ENCODE results near the gene BEAN1.

Gene BEAN1

GRCh38 chr16:66528294-66528693, 101.2 kb downstream of the BEAN1 start:
- Histone ChIP-seq H3K9me3 (ENCODE audit: control insufficient read depth, insufficient read depth, low read depth, low read length) (no peaks in the 10 kb centered on the region), H3K4me3 (ENCODE audit: low read depth, low read length) (no peak overlapping the region), H3K36me3 (ENCODE audit: control insufficient read depth in 2 of 2, insufficient read depth in 1 of 2, low read length in 2 of 2) (peaks cover 0 to 67% of the 10 kb centered on the region in 2 experiments; a peak in 2 of 3 replicates), H3K4me1 (ENCODE audit: control insufficient read depth, insufficient read depth, low read length) (no peaks in the 10 kb centered on the region), H3K27ac (ENCODE audit: extremely low read depth, low read depth, low read length) (no peak overlapping the region)
- no peak for TF ChIP-seq RBAK (tag by site-specific recombination; IDR thresholded peaks at IDR 0.05)
- no peak for TF ChIP-seq ZNF350 (tag by site-specific recombination; IDR thresholded peaks at IDR 0.05)
- no peak for TF ChIP-seq ZNF223 (tag by site-specific recombination; IDR thresholded peaks at IDR 0.05)
- TF ChIP-seq ZNF157 (tag by site-specific recombination; IDR thresholded peaks at IDR 0.05): no peak
- TF ChIP-seq, protein P1, sequence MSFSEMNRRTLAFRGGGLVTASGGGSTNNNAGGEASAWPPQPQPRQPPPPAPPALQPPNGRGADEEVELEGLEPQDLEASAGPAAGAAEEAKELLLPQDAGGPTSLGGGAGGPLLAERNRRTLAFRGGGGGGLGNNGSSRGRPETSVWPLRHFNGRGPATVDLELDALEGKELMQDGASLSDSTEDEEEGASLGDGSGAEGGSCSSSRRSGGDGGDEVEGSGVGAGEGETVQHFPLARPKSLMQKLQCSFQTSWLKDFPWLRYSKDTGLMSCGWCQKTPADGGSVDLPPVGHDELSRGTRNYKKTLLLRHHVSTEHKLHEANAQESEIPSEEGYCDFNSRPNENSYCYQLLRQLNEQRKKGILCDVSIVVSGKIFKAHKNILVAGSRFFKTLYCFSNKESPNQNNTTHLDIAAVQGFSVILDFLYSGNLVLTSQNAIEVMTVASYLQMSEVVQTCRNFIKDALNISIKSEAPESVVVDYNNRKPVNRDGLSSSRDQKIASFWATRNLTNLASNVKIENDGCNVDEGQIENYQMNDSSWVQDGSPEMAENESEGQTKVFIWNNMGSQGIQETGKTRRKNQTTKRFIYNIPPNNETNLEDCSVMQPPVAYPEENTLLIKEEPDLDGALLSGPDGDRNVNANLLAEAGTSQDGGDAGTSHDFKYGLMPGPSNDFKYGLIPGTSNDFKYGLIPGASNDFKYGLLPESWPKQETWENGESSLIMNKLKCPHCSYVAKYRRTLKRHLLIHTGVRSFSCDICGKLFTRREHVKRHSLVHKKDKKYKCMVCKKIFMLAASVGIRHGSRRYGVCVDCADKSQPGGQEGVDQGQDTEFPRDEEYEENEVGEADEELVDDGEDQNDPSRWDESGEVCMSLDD (tag by site-specific recombination; IDR thresholded peaks at IDR 0.05): no peak
- no peak for TF ChIP-seq ZNF645 (tag by site-specific recombination; IDR thresholded peaks at IDR 0.05)
- TF ChIP-seq ZNF791 (tag by site-specific recombination; IDR thresholded peaks at IDR 0.05): no peak
- no peak for TF ChIP-seq YY1 (tag by site-specific recombination; IDR thresholded peaks at IDR 0.05)
- TF ChIP-seq ZNF10 (tag by site-specific recombination; IDR thresholded peaks at IDR 0.05): no peak
- no peak for TF ChIP-seq ZNF610 (tag by site-specific recombination; IDR thresholded peaks at IDR 0.05; ENCODE audit: borderline replicate concordance)
- no peak for TF ChIP-seq ZNF140 (tag by site-specific recombination; IDR thresholded peaks at IDR 0.05)
- TF ChIP-seq, protein P2, sequence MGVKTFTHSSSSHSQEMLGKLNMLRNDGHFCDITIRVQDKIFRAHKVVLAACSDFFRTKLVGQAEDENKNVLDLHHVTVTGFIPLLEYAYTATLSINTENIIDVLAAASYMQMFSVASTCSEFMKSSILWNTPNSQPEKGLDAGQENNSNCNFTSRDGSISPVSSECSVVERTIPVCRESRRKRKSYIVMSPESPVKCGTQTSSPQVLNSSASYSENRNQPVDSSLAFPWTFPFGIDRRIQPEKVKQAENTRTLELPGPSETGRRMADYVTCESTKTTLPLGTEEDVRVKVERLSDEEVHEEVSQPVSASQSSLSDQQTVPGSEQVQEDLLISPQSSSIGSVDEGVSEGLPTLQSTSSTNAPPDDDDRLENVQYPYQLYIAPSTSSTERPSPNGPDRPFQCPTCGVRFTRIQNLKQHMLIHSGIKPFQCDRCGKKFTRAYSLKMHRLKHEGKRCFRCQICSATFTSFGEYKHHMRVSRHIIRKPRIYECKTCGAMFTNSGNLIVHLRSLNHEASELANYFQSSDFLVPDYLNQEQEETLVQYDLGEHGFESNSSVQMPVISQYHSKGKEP (tag by site-specific recombination; IDR thresholded peaks at IDR 0.05): no peak
- TF ChIP-seq ZNF792 (tag by site-specific recombination; IDR thresholded peaks at IDR 0.05): no peak
- no peak for TF ChIP-seq HOXD13 (CRISPR knock-in tag; IDR thresholded peaks at IDR 0.05; ENCODE audit: borderline replicate concordance)
- TF ChIP-seq, protein P3, sequence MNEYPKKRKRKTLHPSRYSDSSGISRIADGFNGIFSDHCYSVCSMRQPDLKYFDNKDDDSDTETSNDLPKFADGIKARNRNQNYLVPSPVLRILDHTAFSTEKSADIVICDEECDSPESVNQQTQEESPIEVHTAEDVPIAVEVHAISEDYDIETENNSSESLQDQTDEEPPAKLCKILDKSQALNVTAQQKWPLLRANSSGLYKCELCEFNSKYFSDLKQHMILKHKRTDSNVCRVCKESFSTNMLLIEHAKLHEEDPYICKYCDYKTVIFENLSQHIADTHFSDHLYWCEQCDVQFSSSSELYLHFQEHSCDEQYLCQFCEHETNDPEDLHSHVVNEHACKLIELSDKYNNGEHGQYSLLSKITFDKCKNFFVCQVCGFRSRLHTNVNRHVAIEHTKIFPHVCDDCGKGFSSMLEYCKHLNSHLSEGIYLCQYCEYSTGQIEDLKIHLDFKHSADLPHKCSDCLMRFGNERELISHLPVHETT (tag by site-specific recombination; IDR thresholded peaks at IDR 0.05): no peak
- no peak for TF ChIP-seq ZXDB (tag by site-specific recombination; IDR thresholded peaks at IDR 0.05)
- TF ChIP-seq, protein P4, sequence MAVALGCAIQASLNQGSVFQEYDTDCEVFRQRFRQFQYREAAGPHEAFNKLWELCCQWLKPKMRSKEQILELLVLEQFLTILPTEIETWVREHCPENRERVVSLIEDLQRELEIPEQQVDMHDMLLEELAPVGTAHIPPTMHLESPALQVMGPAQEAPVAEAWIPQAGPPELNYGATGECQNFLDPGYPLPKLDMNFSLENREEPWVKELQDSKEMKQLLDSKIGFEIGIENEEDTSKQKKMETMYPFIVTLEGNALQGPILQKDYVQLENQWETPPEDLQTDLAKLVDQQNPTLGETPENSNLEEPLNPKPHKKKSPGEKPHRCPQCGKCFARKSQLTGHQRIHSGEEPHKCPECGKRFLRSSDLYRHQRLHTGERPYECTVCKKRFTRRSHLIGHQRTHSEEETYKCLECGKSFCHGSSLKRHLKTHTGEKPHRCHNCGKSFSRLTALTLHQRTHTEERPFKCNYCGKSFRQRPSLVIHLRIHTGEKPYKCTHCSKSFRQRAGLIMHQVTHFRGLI (tag by site-specific recombination; IDR thresholded peaks at IDR 0.05): no peak
- no peak for TF ChIP-seq ZBTB17 (tag by site-specific recombination; IDR thresholded peaks at IDR 0.05)
- TF ChIP-seq ZNF623 (tag by site-specific recombination; IDR thresholded peaks at IDR 0.05): no peak
- TF ChIP-seq, protein P5, sequence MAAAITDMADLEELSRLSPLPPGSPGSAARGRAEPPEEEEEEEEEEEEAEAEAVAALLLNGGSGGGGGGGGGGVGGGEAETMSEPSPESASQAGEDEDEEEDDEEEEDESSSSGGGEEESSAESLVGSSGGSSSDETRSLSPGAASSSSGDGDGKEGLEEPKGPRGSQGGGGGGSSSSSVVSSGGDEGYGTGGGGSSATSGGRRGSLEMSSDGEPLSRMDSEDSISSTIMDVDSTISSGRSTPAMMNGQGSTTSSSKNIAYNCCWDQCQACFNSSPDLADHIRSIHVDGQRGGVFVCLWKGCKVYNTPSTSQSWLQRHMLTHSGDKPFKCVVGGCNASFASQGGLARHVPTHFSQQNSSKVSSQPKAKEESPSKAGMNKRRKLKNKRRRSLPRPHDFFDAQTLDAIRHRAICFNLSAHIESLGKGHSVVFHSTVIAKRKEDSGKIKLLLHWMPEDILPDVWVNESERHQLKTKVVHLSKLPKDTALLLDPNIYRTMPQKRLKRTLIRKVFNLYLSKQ (tag by site-specific recombination; IDR thresholded peaks at IDR 0.05; ENCODE audit: borderline replicate concordance): no peak
- CTCF ChIA-PET: no interaction called here
- POLR2A ChIA-PET: no interaction called here

Data from HEK293 (cell line).